22Rv1 (cell line): ENCODE results near the gene NIT2.

Experiments
- CTCF ChIP-seq: fragments of 450-650 bp; IDR thresholded peaks from 2 replicates; pipeline ENCODE4 v1.5.1; 2017; ENCODE audit warnings: mild to moderate bottlenecking
- ZFX ChIP-seq: fragments of 450-650 bp; IDR thresholded peaks from 2 replicates; pipeline ENCODE4 v1.6.1; 2017; ENCODE audit warnings: antibody characterized with exemption, borderline replicate concordance

- TF ChIP-seq CTCF (no peak), ZFX (no peak)
Measured at GRCh38 chr3:100335434-100335833, 877 bp downstream of the NIT2 start.
